ENCODE results near the gene POU6F2. TPM values are rescaled to one million over a fixed set of nuclear protein-coding genes. Genes with fewer than 3 reads are reported as not detected.
"Not testable (repeated sequence)": the region's sequence is repeated elsewhere in the genome, so short reads cannot be mapped to it uniquely, and the experiment has no call there.

The POU6F2 gene
- total RNA-seq, 2 experiments from 2014 or later = 0.32 TPM; not detected in 1

DNA sequence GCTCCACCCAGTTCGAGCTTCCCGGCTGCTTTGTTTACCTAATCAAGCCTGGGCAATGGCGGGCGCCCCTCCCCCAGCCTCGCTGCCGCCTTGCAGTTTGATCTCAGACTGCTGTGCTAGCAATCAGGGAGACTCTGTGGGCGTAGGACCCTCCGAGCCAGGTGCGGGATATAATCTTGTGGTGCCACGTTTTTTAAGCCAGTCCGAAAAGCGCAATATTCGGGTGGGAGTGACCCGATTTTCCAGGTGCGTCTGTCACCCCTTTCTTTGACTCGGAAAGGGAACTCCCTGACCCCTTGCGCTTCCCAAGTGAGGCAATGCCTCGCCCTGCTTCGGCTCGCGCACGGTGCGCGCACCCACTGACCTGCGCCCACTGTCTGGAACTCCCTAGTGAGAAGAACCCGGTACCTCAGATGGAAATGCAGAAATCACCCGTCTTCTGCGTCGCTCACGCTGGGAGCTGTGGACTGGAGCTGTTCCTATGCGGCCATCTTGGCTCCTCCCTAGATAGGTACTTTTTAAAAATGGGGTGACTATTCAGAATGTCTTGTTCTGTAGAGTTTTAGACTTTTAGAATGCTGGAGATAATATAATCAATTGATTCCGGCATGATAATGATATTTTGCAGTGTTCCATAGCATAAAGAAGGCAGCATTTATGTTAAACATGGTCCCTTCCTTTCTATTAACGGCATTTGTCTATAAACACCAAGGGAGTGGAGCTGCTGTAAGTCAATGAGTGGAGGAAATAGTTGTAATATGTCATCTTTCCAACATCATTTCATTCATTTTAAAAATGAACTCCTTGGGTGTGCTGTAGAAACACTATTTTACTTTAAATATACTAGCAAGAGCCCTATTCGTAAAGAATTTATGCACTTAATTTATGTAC, 35.6 kb downstream of the POU6F2 start:
- H3K27me3 Mint-ChIP-seq; H3K36me3 Mint-ChIP-seq; H3K9me3 Mint-ChIP-seq (ENCODE audit: low read depth); ATAC-seq; CTCF ChIA-PET; DNase-seq; H3K4me3 Mint-ChIP-seq; H3K4me1 Mint-ChIP-seq; H3K27ac Mint-ChIP-seq: not testable (repeated sequence)

GRCh38 chr7:39016609-39017008, 38.9 kb downstream of the POU6F2 start:
- Mint-ChIP-seq H3K27ac (no peak overlapping the region), H3K36me3 (no peaks in the 10 kb centered on the region), H3K4me3 (no peak overlapping the region), H3K9me3 (ENCODE audit: low read depth) (no peaks in the 10 kb centered on the region), H3K27me3 (no peaks in the 10 kb centered on the region), H3K4me1 (no peaks in the 10 kb centered on the region)
- DNase-seq (no peak), ATAC-seq (no peak)
- CTCF ChIA-PET = no interaction called here

DNA sequence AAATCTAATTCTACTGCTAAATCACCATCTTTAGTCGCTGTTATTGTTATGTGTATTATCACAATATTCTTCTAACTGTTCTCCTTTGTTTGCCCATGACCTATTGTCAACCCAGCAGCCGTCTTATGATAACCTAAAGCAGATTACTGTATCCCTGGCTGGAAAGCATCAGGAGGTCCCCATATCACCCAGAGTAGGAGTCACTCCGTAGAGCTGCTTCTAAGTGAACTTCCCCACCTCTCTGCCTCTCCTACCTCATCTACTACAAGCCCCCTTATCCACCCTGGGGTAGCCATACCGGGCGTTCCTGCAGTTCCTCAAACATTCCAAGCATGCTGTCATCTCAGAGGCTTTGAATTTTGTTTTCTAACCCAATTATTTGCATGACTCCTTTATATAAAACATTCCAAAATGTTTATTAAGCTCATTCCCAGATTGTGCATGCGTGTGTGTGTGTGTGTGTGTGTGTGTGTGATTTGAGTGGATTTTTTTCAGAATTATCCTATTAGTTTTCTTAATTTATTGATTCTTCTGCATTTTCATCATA, 39.7 kb downstream of the POU6F2 start:
- no peak for ATAC-seq
- Mint-ChIP-seq H3K27me3 (no peaks in the 10 kb centered on the region), H3K9me3 (ENCODE audit: low read depth) (no peaks in the 10 kb centered on the region), H3K4me1 (no peaks in the 10 kb centered on the region), H3K36me3 (no peaks in the 10 kb centered on the region), H3K27ac (no peak overlapping the region), H3K4me3 (no peak overlapping the region)
- no peak for DNase-seq
- CTCF ChIA-PET = no interaction called here

- no peak for ATAC-seq
- Mint-ChIP-seq H3K27ac (no peak overlapping the region), H3K27me3 (no peaks in the 10 kb centered on the region), H3K4me1 (no peaks in the 10 kb centered on the region), H3K36me3 (no peaks in the 10 kb centered on the region), H3K4me3 (no peak overlapping the region), H3K9me3 (ENCODE audit: low read depth) (peaks cover 3% of the 10 kb centered on the region)
- CTCF ChIA-PET = no interaction called here
- DNase-seq = no peak
These were observed 45.1 kb downstream of the POU6F2 start for GRCh38 chr7:39022796-39023195.

GRCh38 chr7:39027491-39027890, 49.8 kb downstream of the POU6F2 start:
- Mint-ChIP-seq H3K9me3 (ENCODE audit: low read depth) (peaks cover 3% of the 10 kb centered on the region), H3K27me3 (no peaks in the 10 kb centered on the region), H3K4me1 (no peaks in the 10 kb centered on the region), H3K4me3 (no peak overlapping the region), H3K36me3 (no peaks in the 10 kb centered on the region), H3K27ac (no peak overlapping the region)
- ATAC-seq (no peak), DNase-seq (no peak)
- CTCF ChIA-PET = no interaction called here

DNA sequence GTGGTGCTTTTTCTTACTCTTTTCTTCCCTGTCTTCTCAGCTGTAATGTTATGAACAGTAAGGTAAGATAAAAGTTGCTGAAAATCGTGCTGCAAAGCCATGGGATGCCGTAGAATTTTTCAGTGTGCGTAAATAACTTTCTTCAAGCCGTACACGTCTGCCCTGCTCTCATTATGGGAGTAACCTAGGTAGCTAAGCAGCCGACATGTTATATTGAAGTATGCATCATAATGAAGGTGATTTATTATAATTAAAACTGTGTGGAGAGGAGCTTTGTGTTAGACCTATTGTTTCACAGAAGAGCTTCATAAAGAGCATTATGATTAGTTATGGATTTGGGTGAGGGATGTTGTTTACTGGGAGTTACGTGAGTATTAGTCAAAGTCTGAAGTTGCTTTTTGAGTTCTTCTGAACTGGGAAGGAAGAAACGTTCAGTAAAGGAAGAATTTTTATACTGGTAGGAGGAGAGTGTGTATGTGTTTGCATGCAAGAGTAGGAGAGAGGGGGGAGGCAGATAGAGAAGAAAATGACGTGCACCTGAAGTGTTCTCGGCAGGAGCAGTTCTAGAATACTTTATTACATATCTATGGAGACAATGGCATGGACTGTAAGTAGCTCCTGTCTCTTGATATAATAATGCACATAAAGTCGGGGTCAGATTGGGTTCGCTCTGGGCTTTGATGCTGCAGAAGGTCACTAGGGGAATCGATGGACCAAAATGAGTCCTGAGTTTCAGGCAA, 56.3 kb downstream of the POU6F2 start:
- no peak for DNase-seq
- Mint-ChIP-seq H3K27me3 (no peaks in the 10 kb centered on the region), H3K4me3 (no peak overlapping the region), H3K4me1 (no peaks in the 10 kb centered on the region), H3K9me3 (ENCODE audit: low read depth) (no peaks in the 10 kb centered on the region), H3K36me3 (no peaks in the 10 kb centered on the region), H3K27ac (no peak overlapping the region)
- CTCF ChIA-PET = no interaction called here
- ATAC-seq = no peak

DNA sequence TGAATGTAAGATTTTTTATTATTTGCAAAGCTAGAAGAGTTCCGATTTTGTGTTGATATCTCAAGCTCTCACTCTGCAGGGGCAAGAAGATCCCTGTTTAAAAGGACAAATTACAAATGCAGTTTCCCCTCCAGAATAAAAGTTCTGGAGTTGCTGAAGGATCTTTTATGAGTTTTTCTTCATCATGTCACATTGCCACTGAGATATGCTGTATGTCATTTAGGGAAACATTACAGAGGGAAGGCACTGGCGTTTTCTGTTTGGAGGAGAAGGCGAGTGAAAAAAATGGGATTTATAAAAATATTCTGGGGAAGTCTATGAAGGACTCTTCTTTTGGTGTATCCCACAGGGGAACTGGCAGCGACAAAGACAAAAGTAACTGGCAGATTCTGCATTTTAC, 57.4 kb downstream of the POU6F2 start:
- no peak for DNase-seq
- Mint-ChIP-seq H3K9me3 (ENCODE audit: low read depth) (no peaks in the 10 kb centered on the region), H3K27ac (no peak overlapping the region), H3K27me3 (no peaks in the 10 kb centered on the region), H3K36me3 (no peaks in the 10 kb centered on the region), H3K4me1 (no peaks in the 10 kb centered on the region), H3K4me3 (no peak overlapping the region)
- no peak for ATAC-seq
- CTCF ChIA-PET = no interaction called here

- no peaks in the 10 kb centered on the region for H3K9me3 Mint-ChIP-seq (ENCODE audit: low read depth)
- H3K27ac Mint-ChIP-seq = no peak overlapping the region
- CTCF ChIA-PET = no interaction called here
- no peaks in the 10 kb centered on the region for H3K36me3 Mint-ChIP-seq
- H3K4me3 Mint-ChIP-seq = no peak overlapping the region
- no peaks in the 10 kb centered on the region for H3K27me3 Mint-ChIP-seq
- no peak for DNase-seq
- no peak for ATAC-seq
- H3K4me1 Mint-ChIP-seq = no peaks in the 10 kb centered on the region
These were observed 58.2 kb downstream of the POU6F2 start for GRCh38 chr7:39035903-39036302.

DNA sequence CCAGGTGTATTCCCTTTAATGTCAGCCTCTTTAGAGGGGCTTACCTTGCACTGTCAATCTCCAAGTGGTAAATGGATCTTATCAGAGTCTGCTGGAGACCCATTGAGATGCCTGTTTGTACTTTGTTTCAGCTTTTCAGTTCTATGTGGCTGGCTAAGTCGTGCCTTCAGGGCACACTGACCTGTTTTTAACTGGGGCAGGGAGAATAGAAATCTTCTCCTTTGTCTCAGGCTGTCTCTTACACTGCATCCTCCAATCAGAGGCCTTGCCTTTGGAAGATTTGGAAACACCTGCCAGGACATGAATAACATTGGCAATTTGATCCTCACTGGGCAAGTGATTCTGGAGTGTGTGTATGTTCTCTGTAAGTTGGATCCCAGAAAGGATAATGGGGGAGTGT, 65.0 kb downstream of the POU6F2 start:
- Mint-ChIP-seq H3K4me1 (no peaks in the 10 kb centered on the region), H3K27ac (no peak overlapping the region), H3K9me3 (ENCODE audit: low read depth) (no peaks in the 10 kb centered on the region), H3K36me3 (no peaks in the 10 kb centered on the region), H3K27me3 (peaks cover 2% of the 10 kb centered on the region), H3K4me3 (no peak overlapping the region)
- DNase-seq (no peak), ATAC-seq (no peak)
- CTCF ChIA-PET = no interaction called here

DNA sequence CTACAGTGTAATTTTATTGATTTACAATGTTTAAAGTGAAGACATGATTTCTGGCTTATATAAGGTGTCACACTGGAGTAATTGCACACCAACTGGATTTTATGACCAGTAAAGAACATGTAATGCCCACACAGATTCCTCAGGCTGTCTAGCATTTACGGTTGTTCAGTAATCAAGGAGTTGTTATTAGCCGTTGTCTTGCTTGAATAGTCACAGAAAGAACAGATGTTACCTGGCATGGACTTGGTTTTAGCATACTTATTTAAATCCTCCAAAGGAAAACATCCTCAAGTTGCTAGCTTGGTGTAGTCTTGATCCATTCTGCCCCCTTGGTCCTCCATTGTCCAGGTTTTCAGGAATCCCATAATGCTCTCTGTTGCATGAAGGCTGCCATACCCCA, 65.8 kb downstream of the POU6F2 start:
- Mint-ChIP-seq H3K36me3 (no peaks in the 10 kb centered on the region), H3K9me3 (ENCODE audit: low read depth) (no peaks in the 10 kb centered on the region), H3K4me3 (no peak overlapping the region), H3K4me1 (no peaks in the 10 kb centered on the region), H3K27ac (no peak overlapping the region), H3K27me3 (peaks cover 2% of the 10 kb centered on the region)
- CTCF ChIA-PET = no interaction called here
- DNase-seq (no peak), ATAC-seq (no peak)

- no peak for ATAC-seq
- no peaks in the 10 kb centered on the region for H3K9me3 Mint-ChIP-seq (ENCODE audit: low read depth)
- H3K4me3 Mint-ChIP-seq = no peak overlapping the region
- H3K4me1 Mint-ChIP-seq = no peaks in the 10 kb centered on the region
- DNase-seq = no peak
- H3K36me3 Mint-ChIP-seq = no peaks in the 10 kb centered on the region
- H3K27me3 Mint-ChIP-seq = peaks cover 2% of the 10 kb centered on the region
- H3K27ac Mint-ChIP-seq = no peak overlapping the region
- CTCF ChIA-PET = no interaction called here
These were observed 66.8 kb downstream of the POU6F2 start for GRCh38 chr7:39044489-39044888.

DNA sequence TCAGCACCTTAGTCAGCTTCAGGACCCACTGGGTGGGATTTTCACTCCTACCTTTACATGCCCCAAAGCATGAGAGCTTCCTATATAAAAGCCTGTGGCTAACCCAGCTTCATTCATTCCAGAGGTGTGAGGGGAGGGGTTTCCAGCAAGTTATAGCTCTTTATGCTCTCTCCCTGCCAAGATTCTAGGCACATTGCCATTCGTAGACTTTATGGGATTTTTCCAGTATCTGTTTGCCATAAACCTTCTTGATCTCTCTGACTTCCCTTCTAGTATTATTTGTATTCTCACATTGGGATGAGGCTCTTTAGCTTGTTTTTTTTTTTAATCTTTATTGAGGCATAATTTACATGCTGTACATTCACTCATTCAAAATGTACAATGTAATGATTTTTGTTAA, 67.5 kb downstream of the POU6F2 start:
- Mint-ChIP-seq H3K4me1 (no peaks in the 10 kb centered on the region), H3K9me3 (ENCODE audit: low read depth) (no peaks in the 10 kb centered on the region), H3K4me3 (no peak overlapping the region), H3K36me3 (no peaks in the 10 kb centered on the region), H3K27me3 (peaks cover 2% of the 10 kb centered on the region), H3K27ac (no peak overlapping the region)
- no peak for ATAC-seq
- CTCF ChIA-PET = no interaction called here
- no peak for DNase-seq

- Mint-ChIP-seq H3K4me3 (no peak overlapping the region), H3K4me1 (no peaks in the 10 kb centered on the region), H3K27ac (no peak overlapping the region), H3K27me3 (no peaks in the 10 kb centered on the region), H3K36me3 (no peaks in the 10 kb centered on the region), H3K9me3 (ENCODE audit: low read depth) (no peaks in the 10 kb centered on the region)
- CTCF ChIA-PET = no interaction called here
- DNase-seq (no peak), ATAC-seq (no peak)
These were observed 73.6 kb downstream of the POU6F2 start for GRCh38 chr7:39051279-39051678.

DNA sequence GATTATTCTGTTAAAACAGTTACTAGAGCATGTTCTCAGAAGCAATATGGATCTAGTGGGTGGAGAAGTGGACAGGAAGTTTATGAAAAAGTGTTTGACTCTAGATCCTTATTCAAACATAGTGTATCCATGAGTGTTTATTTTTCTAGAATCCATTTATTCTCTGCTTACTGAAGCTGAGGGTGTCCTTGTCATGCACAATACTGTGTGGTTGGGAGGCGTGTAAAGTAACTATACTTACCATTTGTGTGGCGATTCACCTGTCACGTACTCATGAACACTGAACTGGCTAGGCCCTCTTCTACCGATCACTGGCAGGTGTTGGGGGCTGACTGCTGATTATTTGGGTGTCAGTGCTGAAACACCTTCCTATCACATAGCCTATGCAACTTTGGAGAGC, 74.0 kb downstream of the POU6F2 start:
- CTCF ChIA-PET = no interaction called here
- Mint-ChIP-seq H3K36me3 (no peaks in the 10 kb centered on the region), H3K27me3 (no peaks in the 10 kb centered on the region), H3K4me1 (no peaks in the 10 kb centered on the region), H3K4me3 (no peak overlapping the region), H3K27ac (no peak overlapping the region), H3K9me3 (ENCODE audit: low read depth) (no peaks in the 10 kb centered on the region)
- DNase-seq = no peak
- ATAC-seq = no peak
